HCEC 1CT (cell line): ENCODE results near the gene PGBD2.

Experiments
- DNase-seq: peaks from one replicate; pipeline ENCODE4 v3.0.0-alpha.2; 2017

Gene PGBD2, protein sequence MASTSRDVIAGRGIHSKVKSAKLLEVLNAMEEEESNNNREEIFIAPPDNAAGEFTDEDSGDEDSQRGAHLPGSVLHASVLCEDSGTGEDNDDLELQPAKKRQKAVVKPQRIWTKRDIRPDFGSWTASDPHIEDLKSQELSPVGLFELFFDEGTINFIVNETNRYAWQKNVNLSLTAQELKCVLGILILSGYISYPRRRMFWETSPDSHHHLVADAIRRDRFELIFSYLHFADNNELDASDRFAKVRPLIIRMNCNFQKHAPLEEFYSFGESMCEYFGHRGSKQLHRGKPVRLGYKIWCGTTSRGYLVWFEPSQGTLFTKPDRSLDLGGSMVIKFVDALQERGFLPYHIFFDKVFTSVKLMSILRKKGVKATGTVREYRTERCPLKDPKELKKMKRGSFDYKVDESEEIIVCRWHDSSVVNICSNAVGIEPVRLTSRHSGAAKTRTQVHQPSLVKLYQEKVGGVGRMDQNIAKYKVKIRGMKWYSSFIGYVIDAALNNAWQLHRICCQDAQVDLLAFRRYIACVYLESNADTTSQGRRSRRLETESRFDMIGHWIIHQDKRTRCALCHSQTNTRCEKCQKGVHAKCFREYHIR

DNA sequence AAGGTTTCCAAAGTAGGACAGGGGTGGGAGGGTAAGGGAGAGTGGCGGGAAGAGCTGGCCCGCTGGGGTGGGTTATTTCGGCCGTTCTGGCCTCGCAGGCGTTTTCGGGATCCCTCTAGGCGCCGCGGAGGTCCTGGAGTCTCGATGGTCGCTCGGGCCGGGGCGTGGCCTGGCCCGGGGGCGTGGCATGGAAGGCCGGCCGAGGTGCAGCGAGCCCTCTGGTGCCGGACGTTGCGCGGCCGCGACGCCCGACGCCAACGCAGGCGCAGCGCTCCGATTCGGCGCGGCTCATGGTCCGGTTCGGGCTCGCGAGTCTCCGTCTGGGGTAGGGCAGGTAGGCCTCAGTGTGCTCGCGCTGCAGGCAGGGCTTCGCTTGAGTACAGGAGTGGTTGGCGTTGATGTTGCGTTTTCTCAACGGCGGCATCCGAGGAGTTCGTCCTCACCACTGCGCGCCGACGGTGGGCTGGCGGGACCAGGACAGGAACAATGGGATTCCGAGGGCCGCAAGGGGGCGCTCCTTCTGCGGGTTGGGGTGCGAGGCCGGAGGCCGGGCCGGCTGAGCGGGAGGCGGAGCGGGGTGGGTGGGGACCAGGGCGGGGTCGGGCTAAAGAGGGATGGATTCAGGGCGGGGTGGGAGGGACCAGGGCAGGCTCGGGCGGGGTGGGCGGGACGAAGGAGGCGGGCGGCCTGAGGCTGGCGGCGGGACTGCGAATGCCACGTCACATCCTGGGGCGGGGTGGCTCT is at the start of gene PGBD2:
TSS of gene PGBD2 (plus strand) at position 227 of the 744 bp plus-strand sequence. CDS start 7,628 bp downstream, outside the sequence.
- DNase-seq = peak; percentile 89

DNA sequence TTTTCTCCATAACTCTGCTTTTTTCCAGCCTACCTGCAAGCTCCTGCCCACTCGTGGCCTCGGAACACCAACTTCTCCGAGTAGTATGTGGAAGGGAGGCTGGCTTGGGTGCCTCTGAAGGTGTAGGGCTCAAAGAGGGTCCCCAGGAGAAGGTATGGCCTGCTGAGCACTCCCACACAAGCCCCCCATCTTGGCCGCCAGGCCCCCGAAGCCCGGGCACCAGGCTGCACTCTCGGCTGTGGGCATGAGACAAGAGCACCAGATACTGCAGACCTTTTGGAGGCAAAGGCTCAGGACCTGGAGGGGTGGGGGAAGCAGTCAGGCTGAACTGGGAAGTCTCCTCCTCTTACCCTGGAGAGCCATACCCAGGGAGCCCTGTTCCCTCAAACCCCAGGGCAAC is 48.8 kb upstream of the PGBD2 start:
- no peak for DNase-seq

DNA sequence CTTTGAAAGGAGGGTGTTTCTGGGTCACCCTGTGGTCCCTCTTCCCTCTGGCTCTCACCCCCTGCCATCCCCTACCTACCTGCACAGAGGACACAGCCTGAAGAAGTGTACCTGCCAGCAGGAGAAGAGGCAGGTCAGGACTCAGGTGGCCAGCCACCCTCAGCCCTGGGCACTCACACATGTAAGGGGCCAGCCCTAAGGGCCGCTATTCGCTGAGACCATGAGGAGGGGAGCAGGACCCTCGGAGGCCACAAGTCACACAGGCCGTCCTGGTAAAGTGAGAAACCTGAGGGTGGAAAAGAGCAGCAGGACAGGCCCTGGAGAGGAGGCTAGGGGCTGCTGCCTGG is 48.3 kb upstream of the PGBD2 start:
- no peak for DNase-seq

DNA sequence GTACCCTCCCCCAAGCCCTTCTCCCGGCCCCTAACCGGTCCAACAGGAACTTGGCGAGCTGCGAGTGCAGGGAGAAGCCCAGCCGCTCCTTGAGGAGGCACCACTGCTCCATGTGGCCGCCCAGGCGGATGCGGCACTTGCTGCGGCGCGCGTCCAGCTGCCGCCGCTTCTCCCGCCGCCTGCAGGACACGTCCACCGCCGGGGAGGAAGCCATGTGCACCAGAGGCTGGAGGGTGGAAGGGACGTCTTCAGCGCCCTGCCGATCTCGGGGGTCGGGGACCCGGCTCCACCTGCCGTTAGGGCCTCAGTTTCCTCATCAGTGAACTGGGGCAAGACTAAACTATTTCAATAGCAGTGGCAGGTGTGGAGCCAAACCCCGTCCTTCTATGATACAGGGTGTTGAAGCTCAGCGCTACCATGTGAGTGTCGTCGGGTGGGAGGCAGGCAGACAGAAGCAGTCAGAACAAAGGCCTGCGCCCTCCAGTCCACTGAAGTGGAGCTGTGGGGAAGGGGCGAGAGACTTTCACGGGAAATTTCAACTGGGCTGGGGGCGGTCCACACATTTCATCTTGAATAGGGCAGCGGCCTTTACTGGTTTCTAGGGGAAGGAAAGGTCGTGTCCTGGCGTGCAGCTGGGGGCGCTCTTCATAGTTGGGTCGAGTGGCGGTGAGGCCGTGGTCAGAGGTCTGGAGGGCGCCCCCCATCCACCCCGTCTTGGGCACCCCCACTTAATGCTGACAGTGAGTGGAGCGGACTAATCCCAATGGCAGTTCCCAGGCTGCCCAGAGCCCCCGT is 47.7 kb upstream of the PGBD2 start:
- DNase-seq = peak; percentile 79

DNA sequence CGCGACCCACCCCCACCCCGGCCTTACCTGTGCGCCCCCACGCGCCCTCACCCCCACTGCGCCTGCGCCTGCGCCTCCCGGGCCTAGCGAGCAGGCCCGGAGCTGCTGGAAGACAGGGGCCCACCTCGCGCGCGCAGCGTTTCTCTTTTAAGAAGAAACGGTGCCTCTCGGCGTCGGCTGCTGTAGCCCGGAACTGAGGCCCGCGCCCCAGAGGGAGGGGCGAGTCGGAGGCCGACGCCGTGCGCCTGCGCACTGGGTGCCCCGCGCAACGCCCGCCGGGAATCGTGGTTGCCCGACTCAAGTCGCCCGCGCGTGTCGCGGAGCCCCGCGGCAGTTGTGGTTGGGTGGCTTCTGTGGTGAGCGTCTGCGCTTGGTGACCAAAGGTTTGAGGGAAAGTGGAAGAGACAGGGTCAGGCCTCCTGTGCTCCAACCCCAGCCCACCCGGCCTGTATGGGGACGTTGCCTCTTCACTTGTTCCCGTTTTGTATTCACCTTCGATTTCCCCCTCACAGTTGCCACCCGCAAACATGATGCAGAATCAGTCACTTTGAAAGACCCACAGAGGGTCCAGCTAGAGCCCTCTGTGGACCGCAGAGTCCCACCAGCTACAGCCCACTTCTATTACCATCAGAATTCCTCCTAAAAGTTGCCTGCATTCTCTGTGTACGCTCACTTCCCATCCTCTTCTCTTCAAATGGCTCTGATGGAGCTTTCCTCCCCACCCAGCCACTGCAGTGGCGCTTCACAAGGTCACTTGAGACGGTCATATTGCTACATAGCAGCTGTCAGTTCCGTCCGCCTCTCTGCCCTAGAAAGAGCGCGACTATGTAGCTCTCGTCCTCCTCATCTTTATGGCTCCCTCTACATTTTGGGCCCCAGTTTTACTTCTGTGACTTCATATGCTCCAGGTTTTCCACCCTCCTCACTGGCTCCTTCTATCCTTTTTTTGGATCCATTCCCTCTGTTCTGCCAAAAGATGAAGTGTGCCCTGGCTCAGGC is 46.8 kb upstream of the PGBD2 start, which contains the start of gene ZNF692:
TSS of gene ZNF692 (minus strand) at position 195 of the 999 bp plus-strand sequence. CDS start 776 bp downstream, outside the sequence.
- peak; percentile 97 for DNase-seq

DNA sequence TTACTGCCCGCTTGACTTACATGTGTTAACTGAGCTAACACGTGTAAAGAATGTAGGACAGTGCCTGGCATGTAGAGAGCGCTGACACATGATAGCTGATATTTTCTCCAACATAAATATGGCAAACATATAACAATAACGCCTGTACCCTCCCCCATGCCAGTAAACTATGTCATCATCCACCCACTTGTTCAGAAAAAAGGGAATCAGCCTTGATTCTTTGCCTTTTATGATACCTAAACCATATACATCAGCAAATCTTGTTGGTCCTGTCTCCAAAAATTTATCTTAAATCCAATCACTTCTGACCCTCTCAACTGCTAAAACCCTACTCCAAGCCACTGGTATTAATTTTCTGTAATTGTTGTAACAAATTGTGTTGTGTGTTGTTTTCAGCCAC is 46.0 kb upstream of the PGBD2 start:
- no peak for DNase-seq

DNA sequence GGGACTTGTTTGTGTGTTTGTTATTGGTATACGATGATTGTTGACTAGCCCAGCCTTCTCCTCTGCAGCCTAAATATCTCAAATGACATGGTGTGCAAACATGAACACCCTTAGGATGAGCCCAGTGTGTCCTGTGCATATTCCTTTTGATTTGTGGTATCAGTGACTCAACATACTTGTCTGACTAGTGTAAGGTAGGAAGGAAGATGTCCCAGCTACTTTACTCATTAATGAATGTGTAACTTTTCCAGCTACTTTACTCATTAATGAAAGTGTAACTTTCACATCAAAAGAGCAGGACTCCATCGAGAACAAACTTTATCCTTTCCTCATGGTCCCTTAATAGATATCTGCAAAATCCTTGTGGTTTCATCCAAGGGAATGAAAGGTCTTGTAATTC is 44.4 kb upstream of the PGBD2 start:
- DNase-seq = no peak

DNA sequence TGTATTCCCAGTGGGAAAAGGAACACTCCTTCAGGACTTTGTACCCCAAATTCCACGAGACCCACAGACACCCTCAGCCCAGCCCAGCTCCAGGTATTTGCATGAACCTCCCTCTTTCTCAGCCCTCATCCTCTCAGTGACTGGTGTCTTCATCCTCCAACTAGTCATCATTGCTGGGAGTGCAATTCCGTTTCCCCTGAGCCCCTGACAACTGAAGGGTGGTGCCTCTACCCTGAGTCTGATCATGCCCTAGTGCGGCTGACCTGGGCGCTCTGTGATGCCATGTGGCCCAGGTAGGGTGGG is 43.4 kb upstream of the PGBD2 start:
- DNase-seq = no peak

DNA sequence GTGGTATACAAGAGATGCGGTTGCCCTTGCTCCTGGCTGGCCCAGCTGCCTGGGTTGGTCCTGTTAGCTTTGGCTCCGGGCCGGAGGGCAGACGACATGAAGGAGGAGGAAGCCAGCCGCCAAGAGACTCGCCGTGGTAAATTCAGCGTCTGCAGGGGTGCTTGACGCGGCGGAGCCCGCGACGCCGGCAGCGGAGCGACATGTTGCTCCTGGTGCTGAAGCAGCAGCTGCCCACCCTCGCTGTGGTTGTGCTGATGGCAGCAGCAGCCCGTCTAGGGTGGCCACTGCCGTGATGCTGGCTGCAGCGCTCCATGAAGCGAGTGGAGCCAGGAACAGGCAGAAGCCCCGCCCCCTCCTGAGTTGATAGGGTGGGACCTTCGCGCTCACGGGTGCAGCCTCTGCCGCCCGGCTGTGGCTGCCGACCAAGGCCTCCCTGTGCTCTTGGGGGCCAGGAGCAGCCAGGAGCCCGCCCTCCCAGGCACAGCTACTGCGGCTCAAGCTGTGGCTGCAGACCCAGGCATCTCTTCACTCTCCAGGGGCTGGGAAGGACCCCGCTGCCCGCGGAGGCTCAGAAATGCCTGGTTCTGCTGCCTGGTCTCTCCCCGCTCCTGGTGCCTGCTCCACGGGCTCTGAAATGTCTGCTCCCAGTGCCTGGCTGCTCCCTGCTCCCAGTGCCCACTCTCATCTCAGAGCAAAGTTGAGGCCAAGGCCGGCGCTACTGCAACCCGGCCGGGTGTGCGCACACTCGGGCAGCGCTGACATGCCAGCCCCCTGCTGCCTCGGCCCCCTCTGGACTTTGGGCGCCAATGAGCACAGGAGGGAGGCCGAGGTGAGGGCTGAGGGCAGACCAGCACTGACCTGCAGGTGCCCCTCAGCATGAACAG is 42.8 kb upstream of the PGBD2 start:
- peak; percentile 58 for DNase-seq

DNA sequence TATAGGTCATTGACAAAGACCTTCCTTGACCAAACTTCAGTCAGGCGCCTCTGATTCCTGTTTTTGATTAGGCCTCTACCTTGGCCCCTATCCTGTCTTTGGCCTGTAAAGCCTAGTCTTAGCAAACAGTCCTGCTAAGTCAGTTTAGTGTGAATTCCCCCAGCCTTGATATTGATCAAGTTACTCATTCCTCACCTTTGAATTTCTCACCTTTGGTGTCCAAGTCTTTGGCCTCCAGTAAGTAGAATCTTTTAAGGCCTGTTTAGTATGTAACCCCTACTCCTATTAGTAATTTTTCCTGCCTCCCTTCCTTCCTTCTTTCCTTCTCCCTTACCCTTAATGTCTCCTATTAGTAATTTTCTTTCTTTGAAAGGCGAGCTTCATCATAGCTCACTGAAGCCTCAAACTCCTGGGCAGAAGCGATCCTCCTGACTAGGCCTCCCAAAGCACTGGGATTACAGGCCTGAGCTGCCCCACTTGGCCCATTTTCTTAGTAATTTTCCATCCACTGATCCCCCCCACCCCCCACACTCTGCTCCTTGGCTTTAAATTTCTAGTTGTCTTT is 34.1 kb upstream of the PGBD2 start:
- no peak for DNase-seq

DNA sequence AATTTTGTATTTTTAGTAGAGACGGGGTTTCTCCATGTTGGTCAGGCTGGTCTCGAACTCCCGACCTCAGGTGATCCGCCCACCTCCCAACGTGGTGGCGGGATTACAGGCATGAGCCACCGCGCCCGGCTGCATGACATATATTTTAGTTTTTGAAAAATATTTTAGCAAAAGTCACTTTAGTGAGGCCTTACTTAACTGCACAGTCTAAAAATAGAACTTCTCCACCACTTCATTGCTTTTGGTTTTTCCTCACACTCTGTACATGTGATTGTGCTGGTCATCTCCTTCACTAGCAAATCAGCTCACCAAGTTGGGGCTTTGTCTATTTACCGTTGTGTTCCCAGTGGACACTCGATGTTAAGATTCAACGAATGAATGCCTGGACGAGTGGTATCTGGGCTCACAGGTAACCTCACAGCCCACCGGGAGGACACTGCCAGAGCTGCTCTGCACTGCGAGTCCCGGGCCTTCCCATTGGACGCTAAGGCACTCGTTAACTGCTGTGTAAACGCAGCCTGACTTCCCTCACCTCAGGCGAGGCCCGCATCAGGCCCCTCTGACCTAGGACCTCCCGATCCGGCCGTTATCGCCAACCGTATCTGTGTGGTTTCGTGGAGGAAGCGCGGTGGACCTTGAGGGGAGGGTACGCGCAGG is 33.2 kb upstream of the PGBD2 start:
- DNase-seq = peak; percentile 53

DNA sequence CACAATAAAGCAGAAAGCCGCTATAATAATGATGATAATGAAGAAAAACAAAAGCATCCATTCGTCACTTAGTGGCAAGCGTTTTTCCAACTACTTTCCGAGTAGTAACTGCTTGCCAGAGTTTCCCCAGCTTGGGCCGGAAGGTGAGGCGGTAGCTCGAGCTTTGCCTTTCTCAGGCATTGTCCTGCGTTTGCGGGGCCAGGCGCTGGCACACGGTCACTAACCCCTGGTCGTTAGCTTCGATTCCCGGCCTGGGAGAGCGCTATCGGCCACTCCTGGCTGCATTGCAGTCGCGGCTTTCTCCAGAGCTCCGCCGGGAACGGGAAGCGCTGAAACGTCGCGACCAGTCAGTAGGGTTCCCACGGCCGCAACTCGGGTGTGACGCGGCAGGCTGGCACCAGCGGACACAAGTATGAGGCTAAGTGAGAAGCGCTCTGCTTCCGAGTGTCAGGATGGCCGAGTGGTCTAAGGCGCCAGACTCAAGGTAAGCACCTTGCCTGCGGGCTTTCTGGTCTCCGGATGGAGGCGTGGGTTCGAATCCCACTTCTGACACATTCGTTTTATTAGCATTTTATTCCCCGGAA is 32.5 kb upstream of the PGBD2 start:
- peak; percentile 93 for DNase-seq

DNA sequence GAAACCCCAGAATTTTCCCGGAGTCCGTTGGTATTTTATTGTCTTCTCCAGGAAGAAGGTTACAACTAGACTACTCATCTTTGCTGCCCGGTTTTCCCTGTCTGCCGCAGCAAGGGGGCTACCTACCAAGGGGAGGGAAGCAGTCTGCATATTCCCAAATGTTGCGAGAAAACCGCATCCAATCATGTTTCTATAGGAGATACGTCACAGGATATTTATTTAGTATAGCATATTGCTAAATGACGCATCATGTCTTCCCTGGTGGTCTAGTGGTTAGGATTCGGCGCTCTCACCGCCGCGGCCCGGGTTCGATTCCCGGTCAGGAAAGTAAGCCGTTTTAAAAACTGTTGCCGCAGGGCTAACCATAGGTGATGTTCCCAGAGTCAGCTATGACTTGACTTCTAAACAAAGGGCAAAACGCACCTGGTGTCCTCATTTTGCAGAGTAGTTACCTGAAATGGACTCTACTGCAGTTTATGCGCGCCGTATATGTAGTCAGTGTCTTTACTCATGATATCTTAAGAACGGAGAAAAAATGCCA is 32.0 kb upstream of the PGBD2 start:
- peak; percentile 69 for DNase-seq

DNA sequence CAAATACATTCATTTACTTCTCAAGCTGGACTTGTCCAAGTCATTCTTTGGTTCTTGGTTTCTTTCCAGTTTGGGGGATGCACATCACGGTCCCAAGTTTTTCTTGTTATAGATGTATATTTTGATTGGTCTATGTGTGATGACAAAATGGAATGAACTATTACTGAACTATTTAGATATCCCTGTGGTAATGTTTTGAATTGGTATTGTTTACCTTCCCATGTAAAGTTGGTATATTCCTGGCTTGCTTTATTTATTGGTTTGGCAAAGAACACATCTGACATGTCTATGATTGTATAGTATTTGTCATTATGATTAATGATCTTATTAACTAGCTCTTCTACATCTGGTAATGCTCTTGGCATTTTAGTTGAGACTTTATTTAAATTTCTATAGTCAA is 24.8 kb upstream of the PGBD2 start:
- DNase-seq = no peak

DNA sequence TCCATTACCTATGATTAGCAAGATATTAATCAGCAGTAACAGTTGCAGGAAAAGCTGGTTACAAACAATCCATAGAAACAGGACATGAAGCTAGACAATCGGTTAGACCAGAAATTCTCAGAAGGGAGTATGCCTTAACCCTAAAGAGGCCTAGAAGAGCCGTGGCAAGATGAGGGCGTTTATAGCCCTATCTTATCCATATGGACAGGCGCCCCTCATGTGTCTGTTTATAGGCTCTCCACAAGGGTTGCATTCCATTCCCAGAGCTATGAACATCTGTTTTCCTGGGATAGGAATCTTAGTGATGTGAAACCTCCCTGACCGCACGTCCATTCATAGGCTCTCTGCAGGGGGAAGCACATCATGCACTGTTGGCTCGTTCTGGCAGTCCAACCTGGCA is 23.6 kb upstream of the PGBD2 start:
- peak; percentile 13 for DNase-seq

DNA sequence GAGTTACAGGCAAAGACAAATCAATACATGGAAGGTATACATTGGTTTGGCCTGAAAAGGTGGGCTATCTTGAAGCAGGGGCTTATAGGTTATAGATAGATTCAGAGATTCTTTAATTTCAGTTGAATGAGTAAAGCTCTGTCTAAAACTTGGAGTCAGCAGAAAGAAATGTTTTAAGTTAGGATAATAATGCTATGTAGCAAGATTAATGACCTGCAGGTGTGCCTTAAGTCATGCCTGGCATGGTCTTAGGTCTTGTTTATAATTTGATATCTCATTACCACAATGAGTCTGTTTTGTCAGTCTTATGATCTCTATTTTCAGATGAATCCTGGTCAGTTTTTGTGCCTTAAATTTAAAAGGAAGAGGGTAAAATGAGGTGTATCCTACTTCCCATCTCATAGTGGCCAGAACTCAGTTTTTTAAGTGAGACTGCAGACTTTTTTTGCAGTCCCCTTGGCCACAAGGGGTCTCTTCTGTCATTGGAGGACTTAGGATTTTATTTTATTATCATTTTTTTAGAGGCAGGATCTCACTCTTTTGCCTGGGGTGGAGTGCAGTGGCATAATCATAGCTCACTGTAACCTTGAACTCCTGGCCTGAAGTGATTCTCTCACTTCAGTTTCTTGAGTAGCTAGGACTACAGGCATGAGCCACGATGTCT is 21.3 kb upstream of the PGBD2 start:
- no peak for DNase-seq

DNA sequence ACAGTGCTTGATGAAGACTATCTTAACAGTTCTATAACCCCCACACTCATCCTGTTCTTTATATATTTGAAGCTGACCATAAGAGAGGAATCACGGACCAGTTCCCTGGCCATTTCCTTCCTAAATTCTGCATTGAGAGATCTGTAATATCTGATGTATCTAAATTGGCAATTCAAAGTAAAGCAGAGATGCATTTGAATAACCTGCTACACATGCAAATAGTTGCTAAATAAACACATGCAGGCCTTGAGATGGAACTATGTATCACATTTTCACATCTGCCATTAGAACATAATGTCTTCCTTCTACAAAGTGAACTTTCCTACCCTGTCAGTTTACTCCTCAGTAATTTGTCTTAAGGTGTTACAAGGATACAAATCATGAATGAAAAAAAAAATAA is 20.4 kb upstream of the PGBD2 start:
- DNase-seq = no peak

DNA sequence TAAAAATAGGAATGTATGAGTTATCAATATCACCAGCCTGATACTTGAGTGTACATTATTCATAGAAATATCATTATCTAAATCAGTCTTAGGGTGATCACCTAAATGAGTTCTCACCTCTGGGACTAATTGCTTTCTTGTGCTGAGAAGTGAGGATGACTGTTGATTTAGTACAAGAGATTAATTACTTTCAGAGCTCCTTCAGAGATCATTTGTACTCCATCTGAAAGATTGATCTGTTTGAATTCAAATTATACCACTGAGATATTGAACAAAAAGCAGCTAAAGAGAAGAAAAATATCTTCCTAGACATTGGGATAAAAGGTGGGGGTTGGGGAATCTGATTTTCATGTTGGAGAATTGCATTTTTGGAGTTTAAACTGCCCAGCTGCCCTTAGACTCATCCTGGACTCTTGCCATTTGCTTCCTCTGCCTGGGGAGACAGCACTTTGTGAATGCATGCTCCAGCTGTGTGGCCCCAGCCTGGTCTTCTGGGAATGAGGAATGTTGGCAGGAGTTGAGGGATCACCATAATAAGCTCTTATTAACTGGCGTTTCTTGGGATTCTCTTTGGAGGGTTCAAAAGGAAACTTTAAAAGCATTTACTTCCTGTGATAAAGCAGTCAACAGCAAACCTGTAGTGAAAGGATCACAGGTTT is 19.7 kb upstream of the PGBD2 start:
- DNase-seq = peak; percentile 24
